ENCODE data around the gene PAF1. TPM values are rescaled to one million over a fixed set of nuclear protein-coding genes. Genes with fewer than 3 reads are reported as not detected.

Gene PAF1
- total and polyA plus RNA-seq, 12 donors, result 46.8 to 86.9 (median 52.9) TPM

GRCh38 chr19:39388657-39389056 is 2.2 kb downstream of the PAF1 start:
- TF ChIP-seq POLR2A (IDR thresholded peaks at IDR 0.05), result no peak
- no peak for TF ChIP-seq CTCF (IDR thresholded peaks at IDR 0.05)

GRCh38 chr19:39386557-39386956 is 4.3 kb downstream of the PAF1 start:
- Histone ChIP-seq H3K9me3 (replicated peaks in 1 of 3) (no peaks in the 10 kb centered on the region), H3K27ac (no peak overlapping the region), H3K4me1 (replicated peaks in 1 of 2) (peaks cover 9 to 10% of the 10 kb centered on the region in 2 donors), H3K4me3 (no peak overlapping the region), H3K27me3 (no peaks in the 10 kb centered on the region), H3K36me3 (replicated peaks in 1 of 2) (peaks cover 0 to 72% of the 10 kb centered on the region in 2 donors)
- TF ChIP-seq POLR2A (IDR thresholded peaks at IDR 0.05), result no peak
- TF ChIP-seq CTCF (IDR thresholded peaks at IDR 0.05), result no peak
- WGBS, 4 donors, result 83 to 89% (median 84%) methylated on average over 7 of the region's 7 CpGs
- intact Hi-C loops (cut with DNase I), result no loop called here
- DNase-seq, result no peak

More at GRCh38 chr19:39388657-39389056, 2.2 kb downstream of the PAF1 start:
- whole genome bisulfite sequencing, 4 donors, result 54 to 78% (median 70%) methylated on average over 5 of the region's 5 CpGs
- intact Hi-C loops (cut with DNase I), result no loop called here
- peaks cover 0 to 54% of the 10 kb centered on the region in 2 donors for H3K36me3 ChIP-seq (replicated peaks in 1 of 2)
- H3K27me3 ChIP-seq, result no peaks in the 10 kb centered on the region
- H3K9me3 ChIP-seq (replicated peaks in 1 of 3), result no peaks in the 10 kb centered on the region
- DNase-seq, result no peak
- H3K4me1 ChIP-seq (replicated peaks in 1 of 2), result peaks cover 13 to 17% of the 10 kb centered on the region in 2 donors
- H3K4me3 ChIP-seq, result no peak overlapping the region
- H3K27ac ChIP-seq, result peak overlapping the region in 1 of 5 donors; percentile 5

GRCh38 chr19:39385629-39386411 is 5.1 kb downstream of the PAF1 start:
- no peak for TF ChIP-seq CTCF (IDR thresholded peaks at IDR 0.05)
- no peak for TF ChIP-seq POLR2A (IDR thresholded peaks at IDR 0.05)
- H3K4me1 ChIP-seq (replicated peaks in 1 of 2), result peaks cover 9 to 10% of the 10 kb centered on the region in 2 donors
- no peaks in the 10 kb centered on the region for H3K27me3 ChIP-seq
- 71 to 79% (median 76%) methylated on average over 20 of the region's 20 CpGs for WGBS, 4 donors
- no peak overlapping the region for H3K4me3 ChIP-seq
- H3K27ac ChIP-seq, result no peak overlapping the region
- H3K9me3 ChIP-seq (replicated peaks in 1 of 3), result no peaks in the 10 kb centered on the region
- H3K36me3 ChIP-seq (replicated peaks in 1 of 2), result peaks cover 0 to 79% of the 10 kb centered on the region in 2 donors
- no peak for DNase-seq
- intact Hi-C loops (cut with DNase I), result no loop called here

- DNase-seq, result no peak
- H3K9me3 ChIP-seq (replicated peaks in 1 of 3), result no peaks in the 10 kb centered on the region
- no peaks in the 10 kb centered on the region for H3K27me3 ChIP-seq
- TF ChIP-seq CTCF (IDR thresholded peaks at IDR 0.05) (no peak), POLR2A (IDR thresholded peaks at IDR 0.05) (no peak)
- no peak overlapping the region for H3K4me3 ChIP-seq
- intact Hi-C loops (cut with DNase I), result loop anchor here in 1 of 2 donors (5.0 kb wide), 1 partner anchor 38 kb away; no protein-coding TSS in a partner anchor
- peaks cover 5% of the 10 kb centered on the region in 2 donors for H3K4me1 ChIP-seq (replicated peaks in 1 of 2)
- H3K36me3 ChIP-seq (replicated peaks in 1 of 2), result peaks cover 0 to 87% of the 10 kb centered on the region in 2 donors
- WGBS, 4 donors, result 70 to 78% (median 74%) methylated on average over 5 to 9 of the region's 9 CpGs
- H3K27ac ChIP-seq, result no peak overlapping the region
Measured at GRCh38 chr19:39384839-39385568, 5.9 kb downstream of the PAF1 start.

Data from adrenal gland (tissue), 12 donors.